GM18951 (cell line): ENCODE data around the gene PLEKHA1.

ENCODE experiments used
- POLR2A ChIP-seq: IDR thresholded peaks from 4 replicates; pipeline ENCODE4 v1.6.1; 2011; ENCODE audit warnings: mild to moderate bottlenecking; ENCODE audit not compliant: insufficient read length, insufficient read depth; ENCODE audit errors: extremely low read depth
- in situ Hi-C: fragments of 300-500 bp; cut with MboI; formaldehyde crosslinking; loops from one replicate; pipeline ENCODE4 v1.12.0; 2022; ENCODE audit warnings: low sequenced_read_pairs, mixed read lengths, inconsistent platforms; ENCODE audit not compliant: unreplicated experiment

The PLEKHA1 gene

DNA sequence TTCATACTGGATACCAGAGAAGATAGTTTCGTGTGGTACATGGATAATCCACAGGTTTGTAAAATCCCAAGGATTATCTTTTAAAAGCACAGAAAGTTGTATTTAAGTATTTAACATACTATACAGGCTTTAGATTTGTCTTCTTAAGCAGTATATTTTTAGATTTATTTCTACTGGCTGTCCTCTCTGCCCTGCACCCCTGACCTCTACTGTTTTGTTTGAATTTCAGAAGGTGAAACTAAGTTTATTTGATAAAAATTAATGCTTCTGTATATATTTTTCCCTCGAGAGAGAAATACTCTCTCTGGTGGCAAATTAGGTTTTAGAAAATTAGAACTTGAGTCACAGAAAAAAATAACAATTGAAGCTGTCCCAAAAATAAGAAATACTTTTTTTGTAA lies 18.8 kb downstream of the PLEKHA1 start:
- in situ Hi-C loops = no loop called here
- TF ChIP-seq POLR2A = no peak

DNA sequence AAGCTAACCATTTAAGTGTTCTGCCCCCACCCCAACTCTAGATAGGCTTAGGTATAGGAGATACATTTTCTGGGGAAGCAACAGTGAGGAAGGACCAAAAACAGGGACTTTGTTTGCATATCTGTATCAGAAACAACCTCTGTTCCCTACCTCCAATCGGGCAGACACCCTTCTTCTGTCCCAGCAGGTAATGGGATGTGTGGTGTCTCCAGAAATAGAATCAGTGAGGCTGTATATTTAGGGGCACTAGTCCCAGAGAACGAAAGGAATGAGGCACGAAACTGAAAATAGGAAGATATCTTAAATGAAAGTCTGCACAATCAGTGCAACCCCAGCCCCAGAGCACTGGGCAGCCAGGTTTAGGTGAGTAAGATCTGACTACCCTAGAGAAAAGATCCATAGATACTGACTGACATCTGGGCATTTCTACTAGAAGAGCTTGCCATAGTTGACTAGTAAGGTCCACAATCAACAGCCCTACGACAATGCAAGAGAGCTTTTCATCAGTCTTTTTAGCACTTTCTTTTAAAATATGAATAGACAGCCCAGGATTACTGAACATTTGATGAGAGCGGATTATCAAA lies 28.1 kb downstream of the PLEKHA1 start:
- in situ Hi-C loops = no loop called here
- no peak for TF ChIP-seq POLR2A

DNA sequence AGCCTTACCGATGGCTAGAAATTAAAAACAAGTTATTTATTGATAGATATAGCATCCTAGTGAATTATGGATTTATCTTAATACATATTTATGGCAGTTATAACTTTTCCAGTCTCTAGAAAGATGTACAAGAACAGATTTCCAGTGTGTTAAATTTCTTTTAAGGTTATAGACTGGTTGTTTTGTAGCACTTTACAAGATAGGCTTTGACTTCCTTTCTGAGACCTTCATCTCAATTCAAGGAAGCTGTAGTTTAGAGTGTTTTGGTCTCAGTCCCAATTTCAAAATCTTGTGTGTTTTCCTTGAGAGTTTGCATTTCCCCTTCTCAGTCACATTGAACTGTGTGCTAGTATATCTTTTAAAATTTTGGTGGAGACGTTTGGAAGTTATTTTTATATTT lies 30.1 kb downstream of the PLEKHA1 start:
- TF ChIP-seq POLR2A = no peak
- in situ Hi-C loops = no loop called here

DNA sequence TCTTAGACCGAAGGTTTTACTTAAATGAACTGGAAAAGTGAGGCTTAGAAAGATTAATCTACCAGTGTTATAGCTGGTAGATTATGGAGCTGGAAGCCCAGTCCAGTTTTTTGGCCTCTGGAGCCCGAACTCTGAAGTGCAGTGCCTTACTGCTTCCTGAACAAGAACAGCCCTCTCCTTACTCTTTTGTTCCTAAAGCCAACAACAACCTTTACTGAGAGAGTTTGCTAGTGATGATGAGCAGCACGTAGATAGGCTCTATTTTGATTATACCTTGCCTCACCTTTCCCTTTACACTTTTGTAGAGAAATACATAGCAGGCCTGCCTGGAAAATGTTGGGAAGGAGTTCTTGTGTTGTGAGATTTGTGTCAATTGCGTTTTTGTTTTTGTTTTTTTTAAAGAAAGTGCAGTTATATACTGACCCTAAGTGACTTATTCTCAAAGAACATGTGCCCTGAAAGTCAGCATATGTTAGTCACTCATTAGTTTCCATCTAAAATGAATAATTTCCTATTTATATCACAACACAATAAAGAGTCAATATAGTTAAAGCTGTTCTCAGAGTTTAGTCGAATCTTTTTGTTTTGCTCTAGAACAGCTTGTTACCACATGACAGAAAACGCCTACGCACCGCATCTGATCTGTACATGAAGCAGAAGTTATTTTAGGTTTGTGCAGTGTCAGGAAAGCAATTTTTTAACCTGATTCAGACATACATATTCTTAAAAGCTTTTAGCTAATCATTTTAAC lies 33.0 kb downstream of the PLEKHA1 start:
- in situ Hi-C loops = no loop called here
- TF ChIP-seq POLR2A = no peak

DNA sequence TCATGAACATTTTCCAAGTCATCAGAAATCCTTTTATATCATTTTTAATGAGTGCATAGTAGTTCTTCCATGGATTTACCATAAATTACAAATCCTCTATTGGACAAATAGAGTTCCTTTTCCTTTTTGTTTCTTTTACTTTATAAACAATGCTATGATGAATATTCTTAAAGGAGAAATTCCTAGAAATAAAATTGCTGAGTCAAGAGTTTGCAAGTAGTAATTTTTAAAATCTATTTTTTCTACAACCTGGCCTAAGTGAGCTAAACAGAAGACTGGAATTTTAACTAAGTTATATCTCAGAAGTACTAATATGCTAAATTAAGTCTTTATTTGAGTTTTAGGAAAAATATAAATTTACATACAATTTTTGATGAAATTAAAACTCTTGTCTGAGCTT lies 38.8 kb downstream of the PLEKHA1 start:
- TF ChIP-seq POLR2A = no peak
- in situ Hi-C loops = no loop called here

DNA sequence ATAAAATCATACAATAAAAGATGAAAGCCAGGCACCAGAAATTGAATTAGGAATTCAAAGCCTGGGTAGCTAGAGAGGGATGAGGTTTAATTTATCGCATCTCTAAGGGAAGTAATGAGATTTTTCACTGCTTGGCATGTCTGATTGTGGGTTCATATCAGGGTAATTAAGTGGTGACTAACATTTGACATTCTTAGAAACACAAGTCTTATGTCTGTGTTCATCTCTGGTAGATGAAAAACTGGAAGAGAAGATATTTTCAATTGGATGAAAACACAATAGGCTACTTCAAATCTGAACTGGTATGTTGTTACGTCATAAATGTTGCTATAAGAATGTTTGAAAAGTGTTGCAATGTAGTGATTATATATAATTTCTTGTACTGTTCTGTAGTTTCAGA lies 43.2 kb downstream of the PLEKHA1 start:
- in situ Hi-C loops = no loop called here
- no peak for TF ChIP-seq POLR2A

DNA sequence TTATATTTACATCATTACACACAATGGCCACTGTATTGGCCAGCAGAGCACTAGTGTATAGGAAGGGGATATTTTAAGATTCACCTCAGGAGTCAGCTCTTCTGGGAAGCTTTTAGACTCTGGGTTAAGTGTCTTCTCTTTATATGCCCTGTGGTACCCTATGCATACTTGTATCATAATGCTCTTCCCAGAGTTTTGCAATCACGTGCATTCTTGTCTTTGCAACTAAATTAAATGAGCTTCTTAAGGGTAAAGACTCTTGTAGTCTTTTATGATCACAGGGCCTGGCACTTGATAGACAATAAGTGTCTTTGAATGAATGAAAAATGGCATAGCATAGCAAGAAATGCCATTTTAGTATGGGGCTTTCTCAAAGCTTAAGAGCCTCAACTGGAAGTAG lies 44.5 kb downstream of the PLEKHA1 start:
- in situ Hi-C loops = no loop called here
- no peak for TF ChIP-seq POLR2A

DNA sequence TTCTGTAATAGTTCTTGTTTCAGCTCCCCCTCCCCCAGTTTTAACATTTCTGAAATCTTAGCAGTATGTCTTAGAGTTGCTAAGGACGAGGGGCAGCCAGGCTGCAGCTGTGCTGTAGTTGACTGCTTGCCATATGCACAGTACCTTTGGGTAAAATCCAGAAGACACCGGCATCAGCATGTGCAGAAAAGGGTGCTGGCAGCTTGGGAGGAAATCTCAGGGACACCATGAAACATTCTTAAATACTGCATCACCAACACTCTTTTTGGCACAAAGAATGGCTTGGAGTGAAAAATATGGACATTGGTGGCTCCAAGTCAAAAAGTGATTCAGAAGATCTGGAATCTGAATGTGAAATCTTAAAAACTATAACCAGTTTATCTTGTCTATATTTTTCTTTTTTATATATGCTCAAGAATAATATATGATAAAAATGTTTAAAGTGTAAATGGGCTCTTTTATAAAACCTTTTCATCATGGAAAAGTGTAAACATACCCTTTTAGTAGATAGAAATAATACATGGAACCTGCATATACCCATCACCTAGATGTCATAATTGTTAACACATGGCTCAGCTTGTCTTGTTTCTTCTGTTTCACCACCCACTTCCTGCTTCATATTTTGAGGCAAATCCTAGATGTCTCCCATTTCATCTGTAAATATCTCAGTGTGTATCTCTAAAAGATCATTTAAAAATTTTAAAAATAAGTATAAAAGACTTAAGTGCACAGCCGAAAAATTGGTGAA lies 45.5 kb downstream of the PLEKHA1 start:
- in situ Hi-C loops = loop anchor here (10.0 kb wide), 1 partner anchor 75 kb away; no protein-coding TSS in a partner anchor

DNA sequence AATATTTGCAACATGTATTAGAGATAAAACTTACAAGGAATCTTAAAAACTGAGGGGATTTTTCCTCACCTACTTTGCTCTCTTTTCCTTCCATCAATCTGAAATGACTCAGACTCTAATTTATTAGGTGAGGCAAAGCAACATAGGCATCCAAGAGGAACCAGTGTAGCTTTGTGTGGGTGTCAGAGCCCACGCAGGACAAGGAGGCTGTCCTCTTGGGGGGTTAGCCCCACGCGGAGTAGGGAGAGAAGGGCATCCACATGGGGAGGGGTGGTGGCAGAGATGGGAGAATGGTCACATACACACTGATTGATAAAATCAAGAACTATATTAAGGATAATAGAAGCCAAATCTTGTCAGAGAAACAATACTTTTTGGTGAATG lies 46.1 kb downstream of the PLEKHA1 start:
- in situ Hi-C loops = loop anchor here (10.0 kb wide), 1 partner anchor 76 kb away; no protein-coding TSS in a partner anchor
- no peak for TF ChIP-seq POLR2A

More for the DNA sequence above, 45.5 kb downstream of the PLEKHA1 start:
- TF ChIP-seq POLR2A = no peak

DNA sequence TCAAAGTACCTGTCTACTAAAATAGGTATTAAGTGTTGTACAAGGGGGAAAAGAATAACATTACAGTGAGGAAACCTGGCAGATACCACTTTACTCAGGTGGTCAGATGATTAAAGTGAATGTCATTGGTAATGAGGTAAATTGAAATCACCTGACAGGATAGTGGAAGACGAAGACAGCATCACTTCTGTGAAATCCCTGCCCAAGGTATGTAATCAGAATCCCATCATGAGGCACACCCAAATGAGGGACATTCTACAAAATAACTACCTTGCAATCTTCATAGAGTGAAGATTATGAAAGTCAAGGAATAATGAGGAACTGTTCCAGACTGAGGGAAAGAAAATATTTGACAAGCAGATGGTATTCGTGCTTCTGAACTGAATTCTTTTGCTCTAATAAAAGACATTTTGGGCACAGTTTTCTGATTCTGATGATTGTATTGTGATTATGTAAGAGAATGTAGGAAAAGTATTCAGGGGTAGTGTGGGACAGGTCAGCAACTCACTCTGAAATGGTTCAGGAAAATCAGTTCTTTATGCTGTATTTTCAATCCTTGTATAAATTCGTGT lies 46.6 kb downstream of the PLEKHA1 start:
- TF ChIP-seq POLR2A = no peak
- in situ Hi-C loops = loop anchor here (10.0 kb wide), 1 partner anchor 76 kb away; no protein-coding TSS in a partner anchor

DNA sequence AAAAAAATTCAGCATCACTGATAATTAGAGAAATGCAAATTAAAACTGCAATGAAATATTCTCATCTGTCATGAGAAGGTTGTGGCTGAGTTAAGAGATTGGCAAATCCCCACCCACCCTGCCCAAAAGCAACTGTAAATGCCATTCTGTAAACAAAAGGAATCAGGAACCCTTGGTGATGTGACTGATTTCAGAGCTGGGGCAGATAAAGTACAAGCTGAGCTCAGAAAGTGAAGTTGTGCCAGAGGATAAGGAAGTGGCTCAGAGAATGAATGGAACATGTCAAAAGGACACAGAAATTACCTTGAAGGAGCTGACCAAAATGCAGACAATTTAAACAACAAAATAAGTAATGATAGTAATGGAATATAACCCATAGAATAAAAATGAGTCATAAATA lies 47.2 kb downstream of the PLEKHA1 start:
- in situ Hi-C loops = loop anchor here (10.0 kb wide), 1 partner anchor 77 kb away; no protein-coding TSS in a partner anchor
- TF ChIP-seq POLR2A = no peak

DNA sequence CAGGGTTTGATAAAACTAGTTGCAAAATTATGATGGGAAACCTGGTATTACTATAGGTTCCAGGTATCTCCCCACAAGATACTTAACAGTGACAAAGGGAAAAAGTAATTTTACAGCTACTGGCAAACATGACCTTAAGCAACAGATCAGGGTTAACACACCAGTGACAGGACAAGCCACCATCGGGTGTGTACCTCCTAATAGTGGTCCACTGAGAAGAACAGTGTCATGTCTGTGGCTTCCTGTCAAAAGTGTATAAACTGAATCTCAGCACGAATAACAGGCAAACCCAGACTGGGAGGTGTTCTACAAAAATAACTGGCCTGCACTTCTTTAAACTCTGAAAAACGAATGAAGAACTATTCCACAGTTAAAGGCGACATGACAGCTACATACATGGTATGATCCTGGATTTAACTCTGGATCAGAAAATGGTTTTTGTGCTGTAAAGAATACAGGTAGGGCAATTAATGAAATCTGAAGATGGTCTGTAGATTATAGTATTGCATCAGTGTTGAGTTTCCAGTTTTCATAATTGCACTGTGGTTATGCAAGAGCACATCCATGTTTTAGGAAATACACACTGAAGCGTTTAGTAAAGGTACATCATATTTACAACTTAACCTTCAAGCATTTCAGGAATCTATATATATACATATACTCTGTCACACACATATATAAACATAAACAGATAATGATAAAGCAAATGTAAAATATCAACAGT lies 47.9 kb downstream of the PLEKHA1 start:
- in situ Hi-C loops = loop anchor here (10.0 kb wide), 1 partner anchor 78 kb away; no protein-coding TSS in a partner anchor

More for the DNA sequence above, 47.9 kb downstream of the PLEKHA1 start:
- TF ChIP-seq POLR2A = no peak
